IMR-90 (cell line): ENCODE measurements around the gene ZNF592. TPM values are rescaled to one million over a fixed set of nuclear protein-coding genes. Genes with fewer than 3 reads are reported as not detected.

Experiments used
- ATAC-seq: fragments of 200-7000 bp; cut with Tn5 transposase; 2 replicates; pipeline ENCODE4 v1.9.1; 2020; ENCODE audit warnings: low read depth, mild to moderate bottlenecking, moderate library complexity
- BruUV-seq: library from RNA; stranded (reverse); fragments of 400-500 nt; replicated peaks from 2 replicates; lab custom pipeline; 2021; lab: Mats Ljungman, UMichigan
- CTCF ChIA-PET: fragments of 300-600 bp; formaldehyde crosslinking; extraction: SDS; loops from one replicate; lab custom pipeline; 2021; ENCODE audit warnings: antibody characterized with exemption; lab: Yijun Ruan, JAX
- POLR2A ChIA-PET: fragments of 300-600 bp; sonication (Branson Sonifier 250); formaldehyde crosslinking; loops from one replicate; lab custom pipeline; 2022; ENCODE audit warnings: antibody characterized with exemption; ENCODE audit not compliant: unreplicated experiment; lab: Charles Lee
- DNase-seq: peaks from one replicate; pipeline ENCODE4 v3.0.0; 2013
- H2AFZ ChIP-seq: replicated peaks from 2 replicates; pipeline ENCODE3; 2013; ENCODE audit warnings: low read length, mild to moderate bottlenecking; ENCODE audit not compliant: poor library complexity
- H2AK5ac ChIP-seq: 2 replicates; pipeline ENCODE4 v1.6.1; 2013; ENCODE audit warnings: low read depth, low read length, inconsistent platforms
- H2AK9ac ChIP-seq: replicated peaks from 2 replicates; pipeline ENCODE3; 2013; ENCODE audit warnings: mild to moderate bottlenecking, low read depth, low read length, moderate library complexity; ENCODE audit not compliant: poor library complexity
- H2BK120ac ChIP-seq: 2 replicates; pipeline ENCODE4 v1.6.1; 2013; ENCODE audit warnings: low read depth, low read length, inconsistent platforms
- H2BK15ac ChIP-seq: 3 replicates; pipeline ENCODE4 v1.6.1; 2013; ENCODE audit warnings: low read depth, low read length, inconsistent platforms
- H2BK20ac ChIP-seq: 2 replicates; pipeline ENCODE4 v1.6.1; 2013; ENCODE audit warnings: low read depth, mild to moderate bottlenecking, inconsistent platforms, low read length, moderate library complexity
- H2BK5ac ChIP-seq: 2 replicates; pipeline ENCODE4 v1.6.1; 2013; ENCODE audit warnings: mild to moderate bottlenecking, low read depth, low read length, inconsistent platforms; ENCODE audit not compliant: poor library complexity, severe bottlenecking
- H3K14ac ChIP-seq: replicated peaks from 2 replicates; pipeline ENCODE4 v1.6.1; 2013; ENCODE audit warnings: low read depth, low read length, inconsistent platforms
- H3K18ac ChIP-seq: 2 replicates; pipeline ENCODE4 v1.6.1; 2013; ENCODE audit warnings: low read depth, low read length, control low read depth
- H3K23ac ChIP-seq: 2 replicates; pipeline ENCODE4 v1.6.1; 2013; ENCODE audit warnings: low read depth, low read length, inconsistent platforms
- H3K27ac ChIP-seq: 2 replicates; pipeline ENCODE4 v1.5.1; 2013; ENCODE audit warnings: mild to moderate bottlenecking, control low read depth, low read length; ENCODE audit not compliant: insufficient read depth
- H3K27me3 ChIP-seq: 2 replicates; pipeline ENCODE4 v1.6.1; 2013; ENCODE audit warnings: low read length; ENCODE audit not compliant: control insufficient read depth, insufficient read depth
- H3K36me3 ChIP-seq: 2 replicates; pipeline ENCODE4 v1.6.1; 2013; ENCODE audit warnings: low read length, mixed read lengths; ENCODE audit not compliant: control insufficient read depth, insufficient read depth
- H3K4ac ChIP-seq: 2 replicates; pipeline ENCODE4 v1.6.1; 2013; ENCODE audit warnings: low read depth, low read length, inconsistent platforms
- H3K4me1 ChIP-seq: 2 replicates; pipeline ENCODE4 v1.6.1; 2013; ENCODE audit warnings: low read length, mixed read lengths; ENCODE audit not compliant: control insufficient read depth, insufficient read depth
- H3K4me2 ChIP-seq: 2 replicates; pipeline ENCODE4 v1.6.1; 2013; ENCODE audit warnings: low read depth, mild to moderate bottlenecking, control low read depth, low read length, moderate library complexity
- H3K4me3 ChIP-seq: 2 replicates; pipeline ENCODE4 v1.5.1; 2013; ENCODE audit warnings: low read depth, mild to moderate bottlenecking, control low read depth, low read length, moderate library complexity; ENCODE audit not compliant: insufficient read depth
- H3K56ac ChIP-seq: 2 replicates; pipeline ENCODE4 v1.6.1; 2013; ENCODE audit warnings: low read length, inconsistent platforms; ENCODE audit not compliant: insufficient read depth; ENCODE audit errors: extremely low read depth
- H3K79me1 ChIP-seq, 2 experiments: 2 replicates each; pipeline ENCODE4 v1.6.1; 2013; ENCODE audit warnings: low read length in 2 of 2, inconsistent platforms in 1 of 2, low read depth in 1 of 2
- H3K9ac ChIP-seq: 2 replicates; pipeline ENCODE4 v1.6.1; 2013; ENCODE audit warnings: low read depth, low read length, control low read depth
- H3K9me1 ChIP-seq: 2 replicates; pipeline ENCODE4 v1.6.1; 2013; ENCODE audit warnings: low read length, inconsistent platforms; ENCODE audit not compliant: insufficient read depth
- H3K9me3 ChIP-seq: 2 replicates; pipeline ENCODE4 v1.6.1; 2013; ENCODE audit warnings: low read length; ENCODE audit not compliant: control insufficient read depth, insufficient read depth
- H4K20me1 ChIP-seq: 2 replicates; pipeline ENCODE4 v1.6.1; 2013; ENCODE audit warnings: low read length, inconsistent platforms; ENCODE audit not compliant: insufficient read depth
- H4K5ac ChIP-seq: 2 replicates; pipeline ENCODE4 v1.6.1; 2013; ENCODE audit warnings: mild to moderate bottlenecking, low read depth, low read length, control low read depth
- H4K8ac ChIP-seq, 2 experiments: 2 replicates each; pipeline ENCODE4 v1.6.1; 2013; ENCODE audit warnings: low read depth in 2 of 2, low read length in 2 of 2, control low read depth in 1 of 2, inconsistent platforms in 1 of 2
- H4K91ac ChIP-seq: 2 replicates; pipeline ENCODE4 v1.6.1; 2013; ENCODE audit warnings: low read depth, low read length, inconsistent platforms; ENCODE audit not compliant: insufficient read depth
- CTCF ChIP-seq: conservative IDR thresholded peaks from 2 replicates; pipeline ENCODE4 v1.5.1; 2012; ENCODE audit warnings: mild to moderate bottlenecking, low read depth, low read length, improper control_type of control experiment
- MAZ ChIP-seq: IDR thresholded peaks from 2 replicates; pipeline ENCODE4 v1.6.1; 2012; ENCODE audit warnings: low read depth, mild to moderate bottlenecking, low read length, improper control_type of control experiment, moderate library complexity, borderline replicate concordance
- WGBS, 2 experiments: methylation state at CpG; one replicate each; pipeline versions ENCODE4 v1.1.5 to v1.1.7; 2013; ENCODE audit warnings: missing lambda C conversion rate in 2 of 2; ENCODE audit not compliant: insufficient read length in 1 of 2; ENCODE audit errors: extremely low coverage in 2 of 2; 5-methylcytosine and 5-hydroxymethylcytosine counted together
- dilution Hi-C: fragments of 300-500 bp; cut with HindIII; formaldehyde crosslinking; loops from one replicate; pipeline ENCODE4 v1.14.3; 2018; ENCODE audit warnings: low sequenced_read_pairs; ENCODE audit not compliant: unreplicated experiment
- in situ Hi-C: fragments of 300-500 bp; cut with MboI; formaldehyde crosslinking; loops from 3 replicates; pipeline ENCODE4 v1.14.3; 2019; ENCODE audit warnings: low sequenced_read_pairs, inconsistent platforms, mixed read lengths
- intact Hi-C: fragments of 100-400 bp; cut with micrococcal nuclease; formaldehyde crosslinking; loops from 2 replicates; pipeline ENCODE4 v1.10.0; 2022
- polyA plus RNA-seq, 3 experiments: library from polyadenylated mRNA; depleted of rRNA; stranded (reverse); fragments of >200 nt; gene quantifications; 2 replicates each; pipeline ENCODE4 v1.2.3, GENCODE V29; 2012; ENCODE audit warnings: low replicate concordance in 1 of 3
- total RNA-seq: library from RNA; depleted of rRNA; stranded (reverse); fragments of >200 nt; gene quantifications from 2 replicates; pipeline ENCODE4 v1.2.3, GENCODE V29; 2012

ZNF592 gene
- total and polyA plus RNA-seq, 2 of the 4 experiments (the other 2 are of a cell fraction), result 4.3 to 10.2 TPM

- in situ Hi-C loops, result no loop called here
- peaks cover 3% of the 10 kb centered on the region; the same call in 1 of the 2 replicates for H3K9me3 ChIP-seq
- ChIA-PET CTCF (no interaction called here), POLR2A (no interaction called here)
- H4K5ac ChIP-seq, result no peak overlapping the region
- dilution Hi-C loops, result no loop called here
- no peak overlapping the region for H3K4ac ChIP-seq
- H3K14ac ChIP-seq, result no peak overlapping the region
- peaks cover 1% of the 10 kb centered on the region; the same call in 1 of the 2 replicates for H3K4me1 ChIP-seq
- H3K36me3 ChIP-seq, result no peaks in the 10 kb centered on the region
- intact Hi-C loops, result loop anchor here (5.0 kb wide), 1 partner anchor 201 kb away; no protein-coding TSS in a partner anchor
- BruUV-seq, result no TSS peak
- H2BK5ac ChIP-seq, result no peak overlapping the region
- no peak overlapping the region for H3K23ac ChIP-seq
- no peak overlapping the region for H4K8ac ChIP-seq
- H2AK9ac ChIP-seq, result no peak overlapping the region
- no peak overlapping the region for H3K27ac ChIP-seq
- no peak overlapping the region for H2BK120ac ChIP-seq
- no peak overlapping the region for H3K4me3 ChIP-seq
- H2BK15ac ChIP-seq, result no peak overlapping the region
- H3K9me1 ChIP-seq, result no peaks in the 10 kb centered on the region
- H2AFZ ChIP-seq, result no peak overlapping the region
- WGBS, 2 experiments, result no CpG with 5 or more reads among the region's 1 CpG
- H4K91ac ChIP-seq, result no peak overlapping the region
- H3K18ac ChIP-seq, result no peak overlapping the region
- no peak overlapping the region for H2BK20ac ChIP-seq
- no peak overlapping the region for H2AK5ac ChIP-seq
- no peak overlapping the region for H3K56ac ChIP-seq
- H3K4me2 ChIP-seq, result no peak overlapping the region
- no peak for DNase-seq
- no peaks in the 10 kb centered on the region for H4K20me1 ChIP-seq
- H3K27me3 ChIP-seq, result peaks cover 2% of the 10 kb centered on the region; the same call in 1 of the 2 replicates
- no peaks in the 10 kb centered on the region for H3K79me1 ChIP-seq
- ATAC-seq, result no peak
- TF ChIP-seq MAZ (no peak), CTCF (no peak)
- no peak overlapping the region for H3K9ac ChIP-seq
Observed at GRCh38 chr15:84846269-84846668, 97.9 kb downstream of the ZNF592 start.
